Neural cell (in vitro differentiated cells): Measurements from ENCODE around the gene DNAJC6. TPM values are rescaled to one million over a fixed set of nuclear protein-coding genes. Genes with fewer than 3 reads are reported as not detected.

ENCODE experiments used
- H2AFZ ChIP-seq: fragments of 200-600, 300-800 bp; sonication (generic), shearing (Covaris generic); 2 replicates; pipeline ENCODE4 v1.6.0; 2014; ENCODE audit warnings: low read depth, mild to moderate bottlenecking, antibody characterized with exemption, low read length, moderate library complexity
- H3F3A ChIP-seq: fragments of 200-600 bp; shearing (Covaris generic); 2 replicates; pipeline ENCODE4 v1.6.1; 2016; ENCODE audit warnings: mild to moderate bottlenecking, moderate library complexity, mixed read lengths, antibody characterized with exemption, low read length; ENCODE audit not compliant: insufficient read depth, poor library complexity, severe bottlenecking
- H3K27ac ChIP-seq: fragments of 200-600, 300-800 bp; sonication (generic), shearing (Covaris generic); 2 replicates; pipeline ENCODE4 v1.5.1; 2014; ENCODE audit warnings: mild to moderate bottlenecking, low read length, moderate library complexity
- H3K27me3 ChIP-seq: fragments of 300-800, 200-600 bp; sonication (generic), shearing (Covaris generic); 2 replicates; pipeline ENCODE4 v1.6.0; 2014; ENCODE audit warnings: mild to moderate bottlenecking, low read depth, low read length, moderate library complexity; ENCODE audit not compliant: insufficient read depth
- H3K36me3 ChIP-seq: fragments of 300-800, 200-600 bp; sonication (generic), shearing (Covaris generic); 2 replicates; pipeline ENCODE4 v1.5.1; 2014; ENCODE audit warnings: mild to moderate bottlenecking, antibody characterized with exemption, low read length, moderate library complexity; ENCODE audit not compliant: insufficient read depth
- H3K4me2 ChIP-seq: fragments of 300-800, 200-600 bp; sonication (generic), shearing (Covaris generic); 2 replicates; pipeline ENCODE4 v1.6.0; 2014; ENCODE audit warnings: mild to moderate bottlenecking, low read length
- H3K4me3 ChIP-seq: fragments of 300-800, 200-600 bp; sonication (generic), shearing (Covaris generic); 2 replicates; pipeline ENCODE4 v1.5.1; 2014; ENCODE audit warnings: mild to moderate bottlenecking, low read length, moderate library complexity
- H3K79me2 ChIP-seq: fragments of 200-600 bp; shearing (Covaris generic); replicated peaks from 2 replicates; pipeline ENCODE4 v1.6.0; 2014; ENCODE audit warnings: mild to moderate bottlenecking, low read length, moderate library complexity; ENCODE audit not compliant: insufficient read depth
- H3K9ac ChIP-seq: fragments of 300-800, 200-600 bp; sonication (generic), shearing (Covaris generic); 2 replicates; pipeline ENCODE4 v1.6.1; 2016; ENCODE audit warnings: mild to moderate bottlenecking, low read length, mixed read lengths
- H3K9me2 ChIP-seq: fragments of 200-600 bp; shearing (Covaris generic); 2 replicates; pipeline ENCODE4 v1.6.1; 2016; ENCODE audit warnings: mild to moderate bottlenecking, low read length, mixed read lengths; ENCODE audit not compliant: insufficient read depth
- H3K9me3 ChIP-seq: fragments of 200-600, 300-800 bp; sonication (generic), shearing (Covaris generic); 2 replicates; pipeline ENCODE4 v1.6.1; 2016; ENCODE audit warnings: mild to moderate bottlenecking, mixed run types, low read length, moderate library complexity, mixed read lengths
- H4K20me1 ChIP-seq: fragments of 200-600 bp; shearing (Covaris generic); 2 replicates; pipeline ENCODE4 v1.6.1; 2016; ENCODE audit warnings: mild to moderate bottlenecking, mixed run types; ENCODE audit not compliant: insufficient read depth
- EP300 ChIP-seq: fragments of 450-650 bp; conservative IDR thresholded peaks from 2 replicates; pipeline ENCODE4 v1.6.1; 2014; ENCODE audit warnings: antibody characterized with exemption, mild to moderate bottlenecking, moderate library complexity; ENCODE audit not compliant: poor library complexity, severe bottlenecking
- EZH2 ChIP-seq: fragments of 200-600, 300-800 bp; shearing (Covaris generic), sonication (generic); IDR thresholded peaks from 2 replicates; pipeline ENCODE4 v1.6.1; 2014; ENCODE audit warnings: antibody characterized with exemption, low read length, borderline replicate concordance, mild to moderate bottlenecking; ENCODE audit not compliant: insufficient read depth, poor library complexity, severe bottlenecking
- MXI1 ChIP-seq: fragments of 450-650 bp; conservative IDR thresholded peaks from 2 replicates; pipeline ENCODE4 v1.6.1; 2014; ENCODE audit warnings: antibody characterized with exemption, mild to moderate bottlenecking; ENCODE audit not compliant: poor library complexity, severe bottlenecking
- POLR2AphosphoS5 ChIP-seq: IDR thresholded peaks from 2 replicates; pipeline ENCODE4 v1.6.1; 2012
- RAD21 ChIP-seq: fragments of 450-650 bp; conservative IDR thresholded peaks from 2 replicates; pipeline ENCODE4 v1.6.1; 2014; ENCODE audit warnings: antibody characterized with exemption, mild to moderate bottlenecking, moderate library complexity
- SMC3 ChIP-seq: fragments of 450-650 bp; conservative IDR thresholded peaks from 2 replicates; pipeline ENCODE4 v1.6.1; 2014; ENCODE audit warnings: antibody characterized with exemption, mild to moderate bottlenecking, moderate library complexity; ENCODE audit not compliant: poor library complexity
- TAF1 ChIP-seq: IDR thresholded peaks from 2 replicates; pipeline ENCODE4 v1.6.1; 2012; ENCODE audit warnings: low read depth
- polyA plus RNA-seq: library from polyadenylated mRNA; depleted of rRNA; stranded (reverse); fragments of >200 nt; gene quantifications from 2 replicates; pipeline ENCODE4 v1.2.3, GENCODE V29; 2014
- TF ChIP-seq, protein P1 (sequence below): IDR thresholded peaks from 2 replicates; pipeline ENCODE4 v1.6.1; 2012; ENCODE audit warnings: borderline replicate concordance
- TF ChIP-seq, protein P2 (sequence below): fragments of 450-650 bp; IDR thresholded peaks from 2 replicates; pipeline ENCODE4 v1.5.1; 2014; ENCODE audit warnings: antibody characterized with exemption, mild to moderate bottlenecking, moderate library complexity; ENCODE audit not compliant: poor library complexity, severe bottlenecking

The DNAJC6 gene
- polyA plus RNA-seq, 1 donor from 2014 or later = 47.1 TPM

DNA sequence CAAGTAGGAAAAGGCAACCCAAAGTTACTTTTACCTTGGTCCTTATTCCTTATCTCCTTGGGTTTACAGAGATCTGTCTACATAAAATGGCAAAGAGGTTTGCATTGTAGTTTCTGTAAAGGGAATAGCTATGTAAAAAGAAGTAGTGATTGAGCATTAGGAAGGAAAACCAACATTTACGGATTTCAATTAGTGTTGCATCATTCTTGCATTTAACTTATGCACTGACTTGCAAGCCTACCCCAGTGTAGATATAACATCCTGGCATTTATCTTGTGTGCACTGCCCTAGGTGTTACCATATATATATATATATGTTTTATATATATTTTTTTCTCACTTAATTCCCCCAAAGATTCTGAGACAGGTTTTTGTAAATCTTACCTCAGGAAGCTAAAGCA, 107.4 kb downstream of the DNAJC6 start:
- no peaks in the 10 kb centered on the region for H3K79me2 ChIP-seq
- H2AFZ ChIP-seq = no peak overlapping the region
- no peaks in the 10 kb centered on the region for H3K9me3 ChIP-seq
- H4K20me1 ChIP-seq = no peaks in the 10 kb centered on the region
- no peak overlapping the region for H3K9ac ChIP-seq
- H3K4me3 ChIP-seq = no peak overlapping the region
- no peaks in the 10 kb centered on the region for H3F3A ChIP-seq
- H3K4me2 ChIP-seq = no peak overlapping the region
- TF ChIP-seq RAD21 = no peak
- no peak for TF ChIP-seq MXI1
- TF ChIP-seq, protein P1, sequence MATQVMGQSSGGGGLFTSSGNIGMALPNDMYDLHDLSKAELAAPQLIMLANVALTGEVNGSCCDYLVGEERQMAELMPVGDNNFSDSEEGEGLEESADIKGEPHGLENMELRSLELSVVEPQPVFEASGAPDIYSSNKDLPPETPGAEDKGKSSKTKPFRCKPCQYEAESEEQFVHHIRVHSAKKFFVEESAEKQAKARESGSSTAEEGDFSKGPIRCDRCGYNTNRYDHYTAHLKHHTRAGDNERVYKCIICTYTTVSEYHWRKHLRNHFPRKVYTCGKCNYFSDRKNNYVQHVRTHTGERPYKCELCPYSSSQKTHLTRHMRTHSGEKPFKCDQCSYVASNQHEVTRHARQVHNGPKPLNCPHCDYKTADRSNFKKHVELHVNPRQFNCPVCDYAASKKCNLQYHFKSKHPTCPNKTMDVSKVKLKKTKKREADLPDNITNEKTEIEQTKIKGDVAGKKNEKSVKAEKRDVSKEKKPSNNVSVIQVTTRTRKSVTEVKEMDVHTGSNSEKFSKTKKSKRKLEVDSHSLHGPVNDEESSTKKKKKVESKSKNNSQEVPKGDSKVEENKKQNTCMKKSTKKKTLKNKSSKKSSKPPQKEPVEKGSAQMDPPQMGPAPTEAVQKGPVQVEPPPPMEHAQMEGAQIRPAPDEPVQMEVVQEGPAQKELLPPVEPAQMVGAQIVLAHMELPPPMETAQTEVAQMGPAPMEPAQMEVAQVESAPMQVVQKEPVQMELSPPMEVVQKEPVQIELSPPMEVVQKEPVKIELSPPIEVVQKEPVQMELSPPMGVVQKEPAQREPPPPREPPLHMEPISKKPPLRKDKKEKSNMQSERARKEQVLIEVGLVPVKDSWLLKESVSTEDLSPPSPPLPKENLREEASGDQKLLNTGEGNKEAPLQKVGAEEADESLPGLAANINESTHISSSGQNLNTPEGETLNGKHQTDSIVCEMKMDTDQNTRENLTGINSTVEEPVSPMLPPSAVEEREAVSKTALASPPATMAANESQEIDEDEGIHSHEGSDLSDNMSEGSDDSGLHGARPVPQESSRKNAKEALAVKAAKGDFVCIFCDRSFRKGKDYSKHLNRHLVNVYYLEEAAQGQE = no peak
- TF ChIP-seq, protein P2, sequence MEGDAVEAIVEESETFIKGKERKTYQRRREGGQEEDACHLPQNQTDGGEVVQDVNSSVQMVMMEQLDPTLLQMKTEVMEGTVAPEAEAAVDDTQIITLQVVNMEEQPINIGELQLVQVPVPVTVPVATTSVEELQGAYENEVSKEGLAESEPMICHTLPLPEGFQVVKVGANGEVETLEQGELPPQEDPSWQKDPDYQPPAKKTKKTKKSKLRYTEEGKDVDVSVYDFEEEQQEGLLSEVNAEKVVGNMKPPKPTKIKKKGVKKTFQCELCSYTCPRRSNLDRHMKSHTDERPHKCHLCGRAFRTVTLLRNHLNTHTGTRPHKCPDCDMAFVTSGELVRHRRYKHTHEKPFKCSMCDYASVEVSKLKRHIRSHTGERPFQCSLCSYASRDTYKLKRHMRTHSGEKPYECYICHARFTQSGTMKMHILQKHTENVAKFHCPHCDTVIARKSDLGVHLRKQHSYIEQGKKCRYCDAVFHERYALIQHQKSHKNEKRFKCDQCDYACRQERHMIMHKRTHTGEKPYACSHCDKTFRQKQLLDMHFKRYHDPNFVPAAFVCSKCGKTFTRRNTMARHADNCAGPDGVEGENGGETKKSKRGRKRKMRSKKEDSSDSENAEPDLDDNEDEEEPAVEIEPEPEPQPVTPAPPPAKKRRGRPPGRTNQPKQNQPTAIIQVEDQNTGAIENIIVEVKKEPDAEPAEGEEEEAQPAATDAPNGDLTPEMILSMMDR = no peak
- no peak for TF ChIP-seq SMC3
- no peak for TF ChIP-seq POLR2AphosphoS5
- TF ChIP-seq EP300 = no peak
- no peak for TF ChIP-seq TAF1
- TF ChIP-seq EZH2 = no peak
- no peaks in the 10 kb centered on the region for H3K27me3 ChIP-seq
- H3K27ac ChIP-seq = no peak overlapping the region
- no peaks in the 10 kb centered on the region for H3K36me3 ChIP-seq
- H3K9me2 ChIP-seq = no peaks in the 10 kb centered on the region

DNA sequence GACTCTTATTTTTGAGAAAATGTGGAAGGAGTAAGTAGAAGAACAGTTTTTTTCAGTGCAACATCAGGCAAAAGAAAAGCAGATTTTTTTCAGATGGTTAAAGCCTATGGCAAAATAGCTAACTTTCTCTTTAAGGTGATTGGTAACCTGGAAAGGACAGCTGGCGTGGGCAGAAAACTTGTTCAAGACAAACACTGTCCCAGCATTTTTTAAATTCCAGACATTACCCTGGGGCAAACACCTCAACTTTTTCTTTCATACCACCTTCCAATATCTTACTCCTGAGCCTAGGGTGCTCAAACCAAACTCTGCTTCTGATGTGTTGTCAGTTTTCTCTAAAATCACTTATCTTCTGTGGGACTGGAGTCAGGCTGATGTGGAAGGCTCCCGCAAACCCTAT, 108.4 kb downstream of the DNAJC6 start:
- H4K20me1 ChIP-seq = no peaks in the 10 kb centered on the region
- H3K4me2 ChIP-seq = no peak overlapping the region
- H3K4me3 ChIP-seq = no peak overlapping the region
- H3K9me2 ChIP-seq = no peaks in the 10 kb centered on the region
- TF ChIP-seq, protein P1 = no peak
- TF ChIP-seq EP300 (no peak), TAF1 (no peak), EZH2 (no peak), RAD21 (no peak), POLR2AphosphoS5 (no peak), SMC3 (no peak), MXI1 (no peak)
- TF ChIP-seq, protein P2 = no peak
- no peaks in the 10 kb centered on the region for H3K36me3 ChIP-seq
- no peak overlapping the region for H3K9ac ChIP-seq
- H2AFZ ChIP-seq = no peak overlapping the region
- no peak overlapping the region for H3K27ac ChIP-seq
- H3K79me2 ChIP-seq = no peaks in the 10 kb centered on the region
- no peaks in the 10 kb centered on the region for H3K9me3 ChIP-seq
- H3K27me3 ChIP-seq = no peaks in the 10 kb centered on the region
- H3F3A ChIP-seq = peaks cover 6% of the 10 kb centered on the region
